Endothelial cell of umbilical vein (primary cell): ENCODE measurements around the gene ADORA2A. TPM values are rescaled to one million over a fixed set of nuclear protein-coding genes. Genes with fewer than 3 reads are reported as not detected.

Experiments used
- BruUV-seq: library from RNA; stranded (reverse); fragments of 400-500 nt; replicated peaks from 2 replicates; lab custom pipeline; 2021; lab: Mats Ljungman, UMichigan
- CTCF ChIA-PET: fragments of 300-600, 350-600 bp; sonication (Branson Sonifier 250); formaldehyde crosslinking; loops from one replicate; lab custom pipeline; 2021; ENCODE audit warnings: antibody characterized with exemption, inconsistent platforms; lab: Charles Lee
- POLR2A ChIA-PET: fragments of 300-600, 350-600 bp; sonication (Branson Sonifier 250); formaldehyde crosslinking; loops from one replicate; lab custom pipeline; 2021; ENCODE audit warnings: antibody characterized with exemption, inconsistent platforms; lab: Charles Lee
- DNase-seq: peaks from one replicate; pipeline ENCODE4 v3.0.0-alpha.2; 2011; ENCODE audit warnings: low read depth, low spot score
- FAIRE-seq: peaks from 2 replicates; lab custom pipeline; 2011; peaks lifted over from hg19 to GRCh38; lab: Jason Lieb, UNC
- H2AFZ ChIP-seq: 2 replicates; pipeline ENCODE4 v1.6.0; 2012; ENCODE audit warnings: low read depth, low read length, control low read depth, inconsistent platforms
- H3K27ac ChIP-seq: 2 replicates; pipeline ENCODE4 v1.5.1; 2011; ENCODE audit warnings: low read depth, mild to moderate bottlenecking, control low read depth, low read length, moderate library complexity; ENCODE audit not compliant: insufficient read depth
- H3K27me3 ChIP-seq, 2 experiments: 2 replicates each; pipeline versions ENCODE4 v1.6.0 to v1.6.1; 2011; ENCODE audit warnings: low read length in 2 of 2, mixed read lengths in 1 of 2; ENCODE audit not compliant: control insufficient read depth in 2 of 2, insufficient read depth in 2 of 2
- H3K36me3 ChIP-seq, 2 experiments: 2 replicates in 1 of 2; 3 replicates in 1 of 2; pipeline ENCODE4 v1.5.1; 2011; ENCODE audit warnings: low read length in 2 of 2, mild to moderate bottlenecking in 1 of 2, moderate library complexity in 1 of 2; ENCODE audit not compliant: control insufficient read depth in 2 of 2, insufficient read depth in 2 of 2; ENCODE audit errors: extremely low read depth in 1 of 2
- H3K4me1 ChIP-seq: 3 replicates; pipeline ENCODE4 v1.5.1; 2011; ENCODE audit warnings: mild to moderate bottlenecking, low read length; ENCODE audit not compliant: control insufficient read depth, insufficient read depth; ENCODE audit errors: extremely low read depth
- H3K4me2 ChIP-seq: 2 replicates; pipeline ENCODE4 v1.6.1; 2011; ENCODE audit warnings: low read length, control low read depth, mixed read lengths; ENCODE audit not compliant: insufficient read depth
- H3K4me3 ChIP-seq, 3 experiments: fragments of 200-600 bp in 1 of 3; sonication (generic), shearing (Covaris generic) in 1 of 3; replicated peaks in 1 of 3; 2 replicates each; pipeline ENCODE4 v1.5.1; 2011 to 2016; ENCODE audit warnings: control low read depth in 3 of 3, low read length in 3 of 3, mild to moderate bottlenecking in 2 of 3, inconsistent platforms in 1 of 3, low read depth in 1 of 3, moderate library complexity in 1 of 3; ENCODE audit not compliant: insufficient read depth in 1 of 3
- H3K79me2 ChIP-seq: 2 replicates; pipeline ENCODE4 v1.6.0; 2012; ENCODE audit warnings: low read length, inconsistent platforms; ENCODE audit not compliant: control insufficient read depth, insufficient read depth
- H3K9ac ChIP-seq: replicated peaks from 2 replicates; pipeline ENCODE3; 2011; ENCODE audit warnings: low read length, control low read depth; ENCODE audit not compliant: insufficient read depth; ENCODE audit errors: extremely low read depth
- H3K9me1 ChIP-seq: replicated peaks from 3 replicates; pipeline ENCODE4 v1.6.0; 2011; ENCODE audit warnings: mild to moderate bottlenecking, low read length; ENCODE audit not compliant: control insufficient read depth, insufficient read depth; ENCODE audit errors: extremely low read depth
- H3K9me3 ChIP-seq: replicated peaks from 2 replicates; pipeline ENCODE4 v1.5.1; 2012; ENCODE audit warnings: low read length, inconsistent platforms; ENCODE audit not compliant: control insufficient read depth, insufficient read depth
- H4K20me1 ChIP-seq: replicated peaks from 2 replicates; pipeline ENCODE3; 2011; ENCODE audit warnings: mild to moderate bottlenecking, low read length; ENCODE audit not compliant: control insufficient read depth, insufficient read depth; ENCODE audit errors: extremely low read depth
- EZH2 ChIP-seq: IDR thresholded peaks from 2 replicates; pipeline ENCODE4 v1.6.1; 2012; ENCODE audit warnings: borderline replicate concordance, low read depth, mild to moderate bottlenecking, moderate library complexity, low read length, inconsistent platforms; ENCODE audit not compliant: severe bottlenecking
- FOS ChIP-seq: IDR thresholded peaks from 2 replicates; pipeline ENCODE4 v1.6.1; 2011; ENCODE audit warnings: mild to moderate bottlenecking, low read length, moderate library complexity, borderline replicate concordance; ENCODE audit not compliant: insufficient read depth
- GATA2 ChIP-seq: IDR thresholded peaks from 2 replicates; pipeline ENCODE4 v1.7.0; 2011; ENCODE audit warnings: low read depth, mild to moderate bottlenecking, moderate library complexity, mixed read lengths, low read length; ENCODE audit not compliant: insufficient read length, insufficient read depth
- JUN ChIP-seq: IDR thresholded peaks from 2 replicates; pipeline ENCODE4 v1.6.1; 2011; ENCODE audit warnings: borderline replicate concordance, low read depth; ENCODE audit not compliant: insufficient read length, insufficient read depth
- MYC ChIP-seq: IDR thresholded peaks from one replicate; pipeline ENCODE4 v1.6.1; 2011; ENCODE audit warnings: mild to moderate bottlenecking, low read depth, low read length
- POLR2A ChIP-seq: IDR thresholded peaks from 2 replicates; pipeline ENCODE4 v1.6.1; 2012; ENCODE audit warnings: low read depth, mild to moderate bottlenecking, control low read depth, low read length
- POLR2AphosphoS5 ChIP-seq: IDR thresholded peaks from 2 replicates; pipeline ENCODE4 v1.6.1; 2012; ENCODE audit warnings: low read depth, mild to moderate bottlenecking, control low read depth, low read length, moderate library complexity; ENCODE audit not compliant: insufficient read depth
- dilution Hi-C: fragments of 300-500 bp; cut with MboI; formaldehyde crosslinking; loops from one replicate; pipeline ENCODE4 v1.15.0; 2019; ENCODE audit warnings: low sequenced_read_pairs; ENCODE audit not compliant: extremely low pct_ligation_motif_present
- intact Hi-C: fragments of 100-400 bp; cut with micrococcal nuclease; formaldehyde crosslinking; loops from one replicate; pipeline ENCODE4 v1.10.0; 2022
- polyA plus RNA-seq, 4 experiments: library from polyadenylated mRNA; depleted of rRNA in 3 of 4; stranded (reverse) in 3 of 4; unstranded in 1 of 4; fragments of >200 nt; gene quantifications; 2 replicates each; pipeline versions ENCODE4 v1.2.1 to v1.2.3, GENCODE V29; 2011 to 2012; ENCODE audit warnings: missing spikeins in 1 of 4
- total RNA-seq: library from RNA; stranded (reverse); gene quantifications from 2 replicates; pipeline ENCODE4 v1.2.3, GENCODE V29; 2021
- TF ChIP-seq, protein P1 (sequence below): IDR thresholded peaks from 2 replicates; pipeline ENCODE4 v1.6.1; 2011; ENCODE audit not compliant: insufficient read depth, insufficient read length
- TF ChIP-seq, protein P2 (sequence below), 2 donors: IDR thresholded peaks; 1 replicate in 1 of 2; 2 replicates in 1 of 2; pipeline ENCODE4 v1.5.1; 2011; ENCODE audit warnings: low read length in 2 of 2, mild to moderate bottlenecking in 2 of 2, moderate library complexity in 2 of 2, control low read depth in 1 of 2, inconsistent platforms in 1 of 2, low read depth in 1 of 2; ENCODE audit not compliant: insufficient read depth in 1 of 2; ENCODE audit errors: extremely low read depth in 1 of 2

ADORA2A gene
- total and polyA plus RNA-seq, 2 donors (not counting 3 experiments of a cell fraction or from before 2014, with no cell fraction given): 20.0 to 33.1 TPM

DNA sequence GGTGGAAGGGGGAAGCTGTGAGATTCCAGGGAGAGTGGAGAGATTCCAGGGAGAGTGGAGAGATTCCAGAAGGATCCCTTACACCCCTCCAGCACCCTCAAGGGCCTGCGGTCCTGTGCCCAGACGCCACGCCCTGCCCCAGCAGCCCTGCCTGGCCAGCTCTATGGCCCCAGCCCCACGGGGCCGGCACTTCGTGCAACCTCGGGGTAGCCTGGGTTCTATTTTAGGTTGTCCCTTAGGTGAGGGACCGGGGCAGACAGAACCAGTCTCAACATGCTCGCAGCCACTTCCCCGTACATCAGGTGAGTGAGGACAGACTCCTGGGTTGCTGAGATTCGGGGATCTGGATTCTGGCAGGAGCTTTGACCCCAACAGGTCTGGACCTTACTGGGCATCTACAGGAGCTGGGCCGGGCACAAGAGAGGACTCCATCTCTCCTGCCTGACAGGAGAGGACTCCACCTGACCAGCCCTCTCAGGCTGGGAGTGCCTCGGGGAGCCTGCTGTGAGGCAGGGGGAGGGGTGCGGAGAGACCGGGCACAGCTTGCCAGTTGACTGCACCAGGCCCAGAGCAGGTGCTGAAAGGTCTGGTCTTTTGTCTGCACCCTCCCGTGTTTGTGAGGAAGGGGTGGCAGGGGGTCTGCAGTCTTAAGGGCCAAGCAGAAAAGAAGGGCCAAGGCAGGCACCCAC, 8.5 kb upstream of the ADORA2A start:
- intact Hi-C loops (no loop called here), dilution Hi-C loops (no loop called here)
- ChIA-PET CTCF (interaction anchor here (1.2 to 1.9 kb wide), 2 partner anchors 12 to 17 kb away, joined by 3 to 7 read pairs; no protein-coding TSS in a partner anchor), POLR2A (no interaction called here)
- Histone ChIP-seq H3K27me3 (no peaks in the 10 kb centered on the region), H4K20me1 (no peaks in the 10 kb centered on the region), H3K4me2 (no peak overlapping the region), H3K9ac (no peak overlapping the region), H3K4me3 (no peak overlapping the region), H3K9me1 (no peaks in the 10 kb centered on the region), H3K4me1 (peaks cover 28% of the 10 kb centered on the region), H2AFZ (no peak overlapping the region), H3K27ac (no peak overlapping the region), H3K9me3 (no peaks in the 10 kb centered on the region), H3K79me2 (no peaks in the 10 kb centered on the region), H3K36me3 (peaks cover 0 to 15% of the 10 kb centered on the region in 2 experiments)
- TF ChIP-seq, protein P1, sequence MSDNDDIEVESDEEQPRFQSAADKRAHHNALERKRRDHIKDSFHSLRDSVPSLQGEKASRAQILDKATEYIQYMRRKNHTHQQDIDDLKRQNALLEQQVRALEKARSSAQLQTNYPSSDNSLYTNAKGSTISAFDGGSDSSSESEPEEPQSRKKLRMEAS: no peak
- TF ChIP-seq GATA2 (no peak), POLR2A (no peak), POLR2AphosphoS5 (no peak), JUN (no peak), EZH2 (no peak)
- DNase-seq (no peak), FAIRE-seq (no peak)
- no TSS peak for BruUV-seq

DNA sequence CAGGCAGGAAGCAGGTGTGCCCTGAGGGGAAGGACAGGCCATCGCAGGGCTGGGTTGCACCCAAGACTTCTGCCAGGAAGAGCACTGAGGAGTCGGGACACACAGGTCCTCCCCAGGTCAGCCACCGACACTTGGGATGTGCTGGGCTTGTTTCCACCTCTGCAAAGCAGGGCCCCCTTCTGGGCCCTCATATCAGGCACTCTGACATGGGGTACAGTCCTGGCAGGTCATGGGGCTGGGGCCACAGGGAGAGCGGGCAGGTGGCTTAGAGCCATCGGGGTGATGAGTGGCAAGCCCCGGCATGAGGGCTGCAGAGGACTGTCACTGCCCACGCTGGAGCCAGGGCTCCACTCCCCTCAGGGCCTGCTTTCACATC, 7.9 kb upstream of the ADORA2A start:
- H3K27me3 ChIP-seq: no peaks in the 10 kb centered on the region
- H3K4me2 ChIP-seq: no peak overlapping the region
- no peaks in the 10 kb centered on the region for H4K20me1 ChIP-seq
- DNase-seq: no peak
- dilution Hi-C loops: no loop called here
- H3K4me1 ChIP-seq: peaks cover 32% of the 10 kb centered on the region
- H2AFZ ChIP-seq: no peak overlapping the region
- peak; percentile 15 for FAIRE-seq
- no peaks in the 10 kb centered on the region for H3K79me2 ChIP-seq
- CTCF ChIA-PET: interaction anchor here (1.2 to 1.9 kb wide), 6 partner anchors 10 to 106 kb away, joined by 3 to 11 read pairs (median 6); no protein-coding TSS in a partner anchor
- POLR2A ChIA-PET: no interaction called here
- H3K27ac ChIP-seq: peak overlapping the region; percentile 79
- TF ChIP-seq, protein P2, sequence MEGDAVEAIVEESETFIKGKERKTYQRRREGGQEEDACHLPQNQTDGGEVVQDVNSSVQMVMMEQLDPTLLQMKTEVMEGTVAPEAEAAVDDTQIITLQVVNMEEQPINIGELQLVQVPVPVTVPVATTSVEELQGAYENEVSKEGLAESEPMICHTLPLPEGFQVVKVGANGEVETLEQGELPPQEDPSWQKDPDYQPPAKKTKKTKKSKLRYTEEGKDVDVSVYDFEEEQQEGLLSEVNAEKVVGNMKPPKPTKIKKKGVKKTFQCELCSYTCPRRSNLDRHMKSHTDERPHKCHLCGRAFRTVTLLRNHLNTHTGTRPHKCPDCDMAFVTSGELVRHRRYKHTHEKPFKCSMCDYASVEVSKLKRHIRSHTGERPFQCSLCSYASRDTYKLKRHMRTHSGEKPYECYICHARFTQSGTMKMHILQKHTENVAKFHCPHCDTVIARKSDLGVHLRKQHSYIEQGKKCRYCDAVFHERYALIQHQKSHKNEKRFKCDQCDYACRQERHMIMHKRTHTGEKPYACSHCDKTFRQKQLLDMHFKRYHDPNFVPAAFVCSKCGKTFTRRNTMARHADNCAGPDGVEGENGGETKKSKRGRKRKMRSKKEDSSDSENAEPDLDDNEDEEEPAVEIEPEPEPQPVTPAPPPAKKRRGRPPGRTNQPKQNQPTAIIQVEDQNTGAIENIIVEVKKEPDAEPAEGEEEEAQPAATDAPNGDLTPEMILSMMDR (IDR thresholded peaks at IDR 0.05; ENCODE audit: extremely low read depth in 1 of 2, insufficient read depth in 1 of 2, low read depth in 1 of 2, low read length in 2 of 2): no peak
- no peak for TF ChIP-seq JUN
- TF ChIP-seq POLR2A: no peak
- no peak for TF ChIP-seq EZH2
- TF ChIP-seq FOS: no peak
- no peak for TF ChIP-seq POLR2AphosphoS5
- TF ChIP-seq, protein P1: no peak
- TF ChIP-seq GATA2: no peak
- TF ChIP-seq MYC: no peak
- no TSS peak for BruUV-seq
- H3K9me3 ChIP-seq: no peaks in the 10 kb centered on the region
- intact Hi-C loops: no loop called here
- H3K4me3 ChIP-seq: no peak overlapping the region
- H3K9me1 ChIP-seq: no peaks in the 10 kb centered on the region
- H3K9ac ChIP-seq: no peak overlapping the region
- H3K36me3 ChIP-seq: peaks cover 0 to 13% of the 10 kb centered on the region in 2 experiments
